SK-N-SH treated with all-trans-retinoic acid at 6 μM for 48 hours (cell line): ENCODE data around the gene ACBD6.

ENCODE experiments used
- ARNTL ChIP-seq: fragments of 450-650 bp; formaldehyde crosslinking; IDR thresholded peaks from 2 replicates; pipeline ENCODE4 v1.5.0; 2020; ENCODE audit warnings: low read depth, mild to moderate bottlenecking, moderate library complexity, borderline replicate concordance
- CREB5 ChIP-seq: fragments of 250-450 bp; sonication (Bioruptor Pico); IDR thresholded peaks from 2 replicates; pipeline ENCODE4 v1.5.1; 2020; ENCODE audit warnings: low read depth, mild to moderate bottlenecking, moderate library complexity

GRCh38 chr1:180286417-180286816 is 216.0 kb downstream of the ACBD6 start:
- no peak for TF ChIP-seq CREB5 (CRISPR knock-in tag)
- no peak for TF ChIP-seq ARNTL (CRISPR knock-in tag)
